ENCODE measurements around the gene SORCS2.

Gene SORCS2

DNA sequence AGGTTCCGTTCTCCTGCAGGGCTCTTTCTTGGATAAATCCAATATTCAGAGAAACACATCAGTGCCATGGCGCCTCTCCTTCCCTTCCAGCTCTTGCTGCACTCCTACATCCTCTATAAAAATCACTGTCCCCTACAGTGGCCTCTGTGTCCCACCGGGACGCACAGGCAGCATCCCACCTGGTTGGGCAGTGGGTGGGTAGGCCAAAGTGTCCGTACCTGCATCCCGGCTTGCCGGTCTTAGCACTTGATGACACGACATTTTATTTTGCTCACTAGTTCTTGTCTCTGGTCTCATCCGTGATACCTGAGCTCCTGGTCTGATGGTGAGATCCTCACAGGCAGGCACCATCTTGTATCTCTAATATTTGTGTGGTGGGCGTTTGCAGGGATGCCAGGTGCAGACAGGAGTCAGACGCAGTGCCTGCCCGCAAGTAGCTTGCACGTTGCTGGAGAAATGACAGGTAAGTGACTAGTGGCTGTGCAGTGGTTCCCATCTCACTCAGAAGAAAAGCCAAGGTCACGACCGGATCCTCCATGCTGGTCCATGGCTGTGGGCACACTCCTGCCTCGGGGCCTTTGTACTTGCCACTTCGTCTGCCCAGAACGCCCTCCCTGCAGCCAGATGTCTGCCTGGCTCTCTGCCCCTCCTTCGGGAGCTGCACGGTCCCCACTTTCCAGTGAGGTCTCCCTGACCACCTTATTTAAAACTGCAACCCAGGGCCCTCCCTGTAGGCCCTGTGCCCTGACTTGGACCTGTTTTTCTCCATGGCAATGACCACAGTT is 109.7 kb downstream of the SORCS2 start:
- ChIA-PET POLR2A (ENCODE audit: low non-redundant PET) (no interaction called here), CTCF (interaction anchor here (0.8 kb wide), 1 partner anchor 200 kb away, joined by 5 read pairs; no protein-coding TSS in a partner anchor)

DNA sequence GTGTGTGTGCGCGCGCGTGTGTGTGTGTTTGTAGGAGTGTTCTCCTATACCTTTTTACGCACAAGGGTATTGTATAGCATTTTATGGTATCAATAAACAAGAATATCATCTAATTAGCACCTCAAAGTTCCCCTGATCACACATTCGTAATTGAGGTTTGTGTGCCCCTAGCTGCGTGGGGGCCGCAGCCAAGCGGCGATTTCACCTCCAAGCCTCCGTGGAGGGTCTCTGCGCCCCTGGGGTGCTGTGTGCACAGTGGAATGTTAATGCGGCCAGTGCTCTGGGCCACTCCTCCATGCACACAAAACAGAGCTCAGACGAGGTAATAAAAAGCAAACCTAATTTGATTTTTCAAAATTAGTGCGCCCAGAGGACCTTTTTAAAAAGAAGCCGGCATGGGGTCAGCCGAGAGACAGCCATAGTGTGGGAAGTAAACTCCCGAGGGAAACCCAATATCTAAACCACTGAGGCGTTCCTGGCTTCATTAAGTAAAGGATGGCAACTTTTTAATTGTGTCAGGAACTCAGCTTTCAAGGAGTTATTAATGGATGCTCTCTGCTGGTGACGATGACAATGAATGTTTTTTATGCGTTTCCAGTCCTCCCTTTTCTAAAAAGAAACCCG is 110.6 kb downstream of the SORCS2 start:
- no peak for DNase-seq (ENCODE audit: low spot score)
- ChIA-PET CTCF (no interaction called here), POLR2A (ENCODE audit: low non-redundant PET) (no interaction called here)
- H3K27ac ChIP-seq = no peak overlapping the region
- TF ChIP-seq, protein P1, sequence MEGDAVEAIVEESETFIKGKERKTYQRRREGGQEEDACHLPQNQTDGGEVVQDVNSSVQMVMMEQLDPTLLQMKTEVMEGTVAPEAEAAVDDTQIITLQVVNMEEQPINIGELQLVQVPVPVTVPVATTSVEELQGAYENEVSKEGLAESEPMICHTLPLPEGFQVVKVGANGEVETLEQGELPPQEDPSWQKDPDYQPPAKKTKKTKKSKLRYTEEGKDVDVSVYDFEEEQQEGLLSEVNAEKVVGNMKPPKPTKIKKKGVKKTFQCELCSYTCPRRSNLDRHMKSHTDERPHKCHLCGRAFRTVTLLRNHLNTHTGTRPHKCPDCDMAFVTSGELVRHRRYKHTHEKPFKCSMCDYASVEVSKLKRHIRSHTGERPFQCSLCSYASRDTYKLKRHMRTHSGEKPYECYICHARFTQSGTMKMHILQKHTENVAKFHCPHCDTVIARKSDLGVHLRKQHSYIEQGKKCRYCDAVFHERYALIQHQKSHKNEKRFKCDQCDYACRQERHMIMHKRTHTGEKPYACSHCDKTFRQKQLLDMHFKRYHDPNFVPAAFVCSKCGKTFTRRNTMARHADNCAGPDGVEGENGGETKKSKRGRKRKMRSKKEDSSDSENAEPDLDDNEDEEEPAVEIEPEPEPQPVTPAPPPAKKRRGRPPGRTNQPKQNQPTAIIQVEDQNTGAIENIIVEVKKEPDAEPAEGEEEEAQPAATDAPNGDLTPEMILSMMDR (conservative IDR thresholded peaks at IDR 0.05; ENCODE audit: low read depth) = no peak

More for the DNA sequence above, 109.7 kb downstream of the SORCS2 start:
- TF ChIP-seq, protein P1 (conservative IDR thresholded peaks at IDR 0.05; ENCODE audit: low read depth) = no peak
- H3K27ac ChIP-seq = no peak overlapping the region
- no peak for DNase-seq (ENCODE audit: low spot score)

DNA sequence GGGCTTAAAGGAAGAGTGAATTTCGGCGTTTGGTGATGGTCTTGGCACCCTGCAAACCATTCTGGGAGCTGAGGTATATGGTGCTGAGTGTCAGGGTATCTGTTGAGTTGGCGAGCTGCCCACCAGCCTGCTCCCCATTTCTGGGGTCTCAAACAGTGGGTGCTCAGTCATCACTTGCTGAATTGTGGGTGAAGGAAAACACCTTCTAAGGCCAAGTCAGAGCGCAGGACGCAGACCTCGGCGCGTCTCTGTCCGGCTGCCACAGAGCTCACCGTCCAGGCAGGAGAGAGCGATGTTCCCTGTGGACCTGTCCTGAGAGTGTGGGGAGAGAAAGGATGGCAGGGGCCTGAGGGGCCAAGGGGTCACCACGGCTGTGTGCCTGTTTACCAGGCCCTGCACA is 111.2 kb downstream of the SORCS2 start:
- no peak for DNase-seq (ENCODE audit: low spot score)
- CTCF ChIA-PET = no interaction called here
- H3K27ac ChIP-seq = no peak overlapping the region
- TF ChIP-seq, protein P1 (conservative IDR thresholded peaks at IDR 0.05; ENCODE audit: low read depth) = no peak
- POLR2A ChIA-PET (ENCODE audit: low non-redundant PET) = no interaction called here

DNA sequence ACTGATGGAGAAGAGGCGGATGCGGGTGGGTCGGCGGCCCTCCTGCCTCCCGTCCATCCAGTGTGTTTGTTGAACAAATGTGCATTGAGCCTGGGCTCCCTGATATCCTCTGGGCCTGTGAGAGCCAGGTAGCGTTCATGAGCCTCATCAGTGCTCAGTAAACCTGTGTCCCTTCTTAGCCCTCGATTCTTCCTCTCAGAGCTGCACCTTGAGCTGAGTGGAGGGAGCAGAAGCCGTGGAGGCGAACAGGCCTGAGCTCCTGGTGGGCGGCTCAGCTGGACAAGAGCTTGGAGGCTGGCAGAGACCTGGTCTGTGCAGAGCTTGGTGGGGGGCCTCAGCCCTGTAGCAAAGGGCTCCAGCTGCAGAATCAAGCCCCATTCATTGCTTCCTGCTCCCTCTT is 112.1 kb downstream of the SORCS2 start:
- CTCF ChIA-PET = interaction anchor here (0.6 kb wide), 1 partner anchor 26 kb away, joined by 3 read pairs; no protein-coding TSS in a partner anchor

DNA sequence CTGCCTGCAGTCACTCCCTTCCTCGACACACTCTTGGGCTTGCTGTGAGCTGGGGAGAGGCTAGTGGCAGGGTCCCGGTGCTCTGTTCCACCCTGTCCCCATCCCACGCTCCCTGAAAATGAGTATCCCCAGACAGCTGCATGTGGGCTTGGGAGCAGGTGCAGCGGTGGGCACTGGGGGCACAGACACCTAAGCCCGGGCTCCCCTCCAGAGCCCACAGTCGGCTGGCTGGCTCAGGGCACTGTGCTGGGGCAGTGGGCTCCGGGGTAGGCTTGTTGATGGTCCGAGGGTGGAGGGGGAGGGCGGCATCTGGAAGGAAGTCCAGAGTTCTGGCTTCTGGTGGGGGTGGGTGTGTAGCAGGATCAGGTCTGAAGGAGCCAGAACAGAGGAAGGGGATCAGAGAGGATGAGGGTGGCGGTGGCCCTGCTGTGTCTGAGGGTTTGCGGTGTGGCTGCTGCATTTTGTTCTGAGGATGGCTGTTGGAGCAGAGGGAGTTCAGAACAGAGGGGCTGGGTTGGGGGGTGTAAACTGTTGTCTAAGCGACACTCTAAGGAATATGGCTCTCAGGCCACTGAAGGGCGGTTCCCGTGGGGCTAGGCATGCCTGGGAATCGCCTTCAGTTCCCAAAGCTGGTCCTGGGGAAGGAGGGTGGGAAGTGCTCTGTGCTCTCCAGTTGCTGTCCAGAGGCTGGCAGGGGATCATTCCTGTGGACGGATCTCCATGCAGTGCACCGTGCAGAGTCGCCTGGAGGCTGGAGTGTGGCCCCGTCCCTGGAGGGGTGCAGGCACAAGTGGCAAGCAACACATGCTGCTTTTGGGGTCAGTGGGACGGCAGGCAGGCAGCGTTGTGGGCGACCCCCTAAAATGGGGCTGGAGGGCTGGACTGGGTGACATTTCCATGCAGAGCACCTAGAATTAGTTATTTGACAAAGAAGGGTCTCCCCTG is 114.0 kb downstream of the SORCS2 start:
- POLR2A ChIA-PET (ENCODE audit: low non-redundant PET) = no interaction called here
- DNase-seq (ENCODE audit: low spot score) = no peak

More for the DNA sequence above, 112.1 kb downstream of the SORCS2 start:
- no peak for DNase-seq (ENCODE audit: low spot score)
- H3K27ac ChIP-seq = no peak overlapping the region
- TF ChIP-seq, protein P1 (conservative IDR thresholded peaks at IDR 0.05; ENCODE audit: low read depth) = no peak
- POLR2A ChIA-PET (ENCODE audit: low non-redundant PET) = no interaction called here

More for the DNA sequence above, 114.0 kb downstream of the SORCS2 start:
- CTCF ChIA-PET = interaction anchor here (0.6 kb wide), 1 partner anchor 111 kb away, joined by 3 read pairs; no protein-coding TSS in a partner anchor
- TF ChIP-seq, protein P1 (conservative IDR thresholded peaks at IDR 0.05; ENCODE audit: low read depth) = no peak
- no peak overlapping the region for H3K27ac ChIP-seq

Data from RWPE1 (cell line).